Measurements from ENCODE around the gene DECR2.

- TF ChIP-seq POLR2A (IDR thresholded peaks at IDR 0.05) (no peak), CTCF (IDR thresholded peaks at IDR 0.05) (no peak)
Observed at GRCh38 chr16:398561-399339, 2.9 kb upstream of the DECR2 start.

Data from thyroid gland (tissue), 4 donors.